ENCODE measurements around the gene GNE. TPM values are rescaled to one million over a fixed set of nuclear protein-coding genes. Genes with fewer than 3 reads are reported as not detected.
"Not testable (repeated sequence)": the region's sequence is repeated elsewhere in the genome, so short reads cannot be mapped to it uniquely, and the experiment has no call there.

Gene GNE
- total and polyA plus RNA-seq, 2 donors, result 5.3 to 6.0 TPM

GRCh38 chr9:36276781-36277181 is 18.5 kb upstream of the GNE start:
- H3K4me3 ChIP-seq (ENCODE audit: low read length in 2 of 2), result no peak overlapping the region
- WGBS, result 32% methylated on average over 7 of the region's 7 CpGs

GRCh38 chr9:36276254-36276653 is 18.0 kb upstream of the GNE start:
- 95% methylated on average over 1 of the region's 1 CpG for WGBS
- H3K27me3 ChIP-seq (ENCODE audit: control insufficient read depth in 2 of 2, insufficient read depth in 1 of 2, low read length in 1 of 2), result no peaks in the 10 kb centered on the region
- no peak overlapping the region for H3K4me3 ChIP-seq (ENCODE audit: low read length in 2 of 2)
- no peak overlapping the region for H3K27ac ChIP-seq (ENCODE audit: low read depth in 1 of 2, low read length in 1 of 2)
- no peaks in the 10 kb centered on the region for H3K4me1 ChIP-seq (ENCODE audit: control insufficient read depth in 2 of 2, insufficient read depth in 2 of 2, low read length in 2 of 2)
- DNase-seq (ENCODE audit: low read depth in 6 of 9, low spot score in 9 of 9), result no peak
- no peaks in the 10 kb centered on the region for H3K9me3 ChIP-seq (ENCODE audit: control insufficient read depth in 2 of 2, insufficient read depth in 1 of 2, low read length in 1 of 2)
- no peaks in the 10 kb centered on the region for H3K36me3 ChIP-seq (ENCODE audit: control insufficient read depth in 2 of 2, insufficient read depth in 2 of 2, low read length in 1 of 2)

More at GRCh38 chr9:36276781-36277181, 18.5 kb upstream of the GNE start:
- Histone ChIP-seq H3K36me3 (ENCODE audit: control insufficient read depth in 2 of 2, insufficient read depth in 2 of 2, low read length in 1 of 2) (no peaks in the 10 kb centered on the region), H3K27me3 (ENCODE audit: control insufficient read depth in 2 of 2, insufficient read depth in 1 of 2, low read length in 1 of 2) (no peaks in the 10 kb centered on the region), H3K4me1 (ENCODE audit: control insufficient read depth in 2 of 2, insufficient read depth in 2 of 2, low read length in 2 of 2) (no peaks in the 10 kb centered on the region), H3K27ac (ENCODE audit: low read depth in 1 of 2, low read length in 1 of 2) (no peak overlapping the region), H3K9me3 (ENCODE audit: control insufficient read depth in 2 of 2, insufficient read depth in 1 of 2, low read length in 1 of 2) (no peaks in the 10 kb centered on the region)
- DNase-seq (ENCODE audit: low read depth in 6 of 9, low spot score in 9 of 9), result no peak

DNA sequence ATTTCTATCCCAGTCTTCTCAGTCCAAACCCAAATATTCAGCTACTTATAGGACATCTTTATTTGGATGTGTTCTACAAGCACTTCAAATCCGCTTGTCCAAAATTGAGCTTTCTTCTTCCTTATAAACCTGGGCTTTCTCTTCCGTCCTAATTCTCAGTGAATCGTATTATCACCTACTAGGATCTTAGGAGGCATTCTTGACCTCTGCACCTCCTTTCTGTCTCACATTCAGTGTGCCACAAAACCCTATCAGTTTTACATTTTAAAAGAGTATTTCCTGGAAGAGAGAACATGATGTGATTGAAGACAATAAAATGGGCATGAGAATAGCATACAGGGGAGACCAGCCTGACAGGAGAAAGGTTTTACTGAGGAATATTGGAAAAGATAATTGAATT is 16.8 kb upstream of the GNE start:
- Histone ChIP-seq H3K36me3 (ENCODE audit: control insufficient read depth in 2 of 2, insufficient read depth in 2 of 2, low read length in 1 of 2) (no peaks in the 10 kb centered on the region), H3K9me3 (ENCODE audit: control insufficient read depth in 2 of 2, insufficient read depth in 1 of 2, low read length in 1 of 2) (no peaks in the 10 kb centered on the region), H3K27ac (ENCODE audit: low read depth in 1 of 2, low read length in 1 of 2) (no peak overlapping the region), H3K4me1 (ENCODE audit: control insufficient read depth in 2 of 2, insufficient read depth in 2 of 2, low read length in 2 of 2) (no peaks in the 10 kb centered on the region), H3K4me3 (ENCODE audit: low read length in 2 of 2) (no peak overlapping the region), H3K27me3 (ENCODE audit: control insufficient read depth in 2 of 2, insufficient read depth in 1 of 2, low read length in 1 of 2) (no peaks in the 10 kb centered on the region)
- DNase-seq (ENCODE audit: low read depth in 6 of 9, low spot score in 9 of 9), result no peak
- WGBS, result 98% methylated on average over 3 of the region's 3 CpGs

DNA sequence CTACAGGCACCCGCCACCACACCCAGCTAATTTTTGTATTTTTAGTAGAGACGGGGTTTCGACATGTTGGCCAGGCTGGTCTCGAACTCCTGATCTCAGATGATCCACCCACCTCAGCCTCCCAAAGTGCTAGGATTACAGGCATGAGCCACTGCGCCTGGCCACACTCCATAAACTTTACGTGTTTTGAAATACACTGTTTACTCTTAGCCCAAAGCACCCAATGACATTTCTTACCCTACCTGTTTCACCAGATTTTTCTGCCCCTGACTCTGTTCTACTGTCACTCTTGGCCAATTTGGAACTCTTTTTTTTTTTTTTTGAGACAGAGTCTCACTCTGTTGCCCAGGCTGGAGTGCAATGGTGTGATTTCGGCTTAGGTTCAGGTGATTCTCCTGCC is 15.1 kb upstream of the GNE start:
- not testable (repeated sequence) for DNase-seq (ENCODE audit: low read depth in 6 of 9, low spot score in 9 of 9); H3K36me3 ChIP-seq (ENCODE audit: control insufficient read depth in 2 of 2, insufficient read depth in 2 of 2, low read length in 1 of 2); H3K27ac ChIP-seq (ENCODE audit: low read depth in 1 of 2, low read length in 1 of 2); H3K4me1 ChIP-seq (ENCODE audit: control insufficient read depth in 2 of 2, insufficient read depth in 2 of 2, low read length in 2 of 2); H3K9me3 ChIP-seq (ENCODE audit: control insufficient read depth in 2 of 2, insufficient read depth in 1 of 2, low read length in 1 of 2); H3K4me3 ChIP-seq (ENCODE audit: low read length in 2 of 2); H3K27me3 ChIP-seq (ENCODE audit: control insufficient read depth in 2 of 2, insufficient read depth in 1 of 2, low read length in 1 of 2)
- WGBS, result 95% methylated on average over 7 of the region's 7 CpGs

DNA sequence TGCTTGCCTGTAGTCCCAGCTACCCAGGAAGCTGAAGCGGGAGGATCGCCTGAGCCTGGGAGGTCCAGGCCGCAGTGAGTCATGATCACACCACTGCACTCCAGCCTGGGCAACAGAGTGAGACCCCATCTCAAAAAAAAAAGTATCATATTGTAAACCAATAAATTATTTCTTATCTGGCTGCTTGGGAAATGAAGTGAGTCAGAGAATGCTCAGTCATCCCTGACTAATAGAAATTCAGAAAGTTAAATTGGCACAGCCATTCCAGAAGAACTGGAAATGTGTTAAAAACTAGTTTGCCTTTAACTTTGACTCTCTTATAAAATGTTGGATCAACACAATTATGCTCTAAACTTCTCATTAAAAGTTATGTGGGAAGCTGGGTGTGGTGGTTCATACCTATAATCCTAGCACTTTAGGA is 9.8 kb upstream of the GNE start:
- H3K27me3 ChIP-seq (ENCODE audit: control insufficient read depth in 2 of 2, insufficient read depth in 1 of 2, low read length in 1 of 2), result no peaks in the 10 kb centered on the region
- no peaks in the 10 kb centered on the region for H3K36me3 ChIP-seq (ENCODE audit: control insufficient read depth in 2 of 2, insufficient read depth in 2 of 2, low read length in 1 of 2)
- no peak overlapping the region for H3K4me3 ChIP-seq (ENCODE audit: low read length in 2 of 2)
- no peaks in the 10 kb centered on the region for H3K9me3 ChIP-seq (ENCODE audit: control insufficient read depth in 2 of 2, insufficient read depth in 1 of 2, low read length in 1 of 2)
- no peak for DNase-seq (ENCODE audit: low read depth in 6 of 9, low spot score in 9 of 9)
- no peaks in the 10 kb centered on the region for H3K4me1 ChIP-seq (ENCODE audit: control insufficient read depth in 2 of 2, insufficient read depth in 2 of 2, low read length in 2 of 2)
- WGBS, result 64% methylated on average over 3 of the region's 3 CpGs
- no peak overlapping the region for H3K27ac ChIP-seq (ENCODE audit: low read depth in 1 of 2, low read length in 1 of 2)

GRCh38 chr9:36264896-36265295 is 6.6 kb upstream of the GNE start:
- no peak overlapping the region for H3K4me3 ChIP-seq (ENCODE audit: low read length in 2 of 2)
- no peak overlapping the region for H3K27ac ChIP-seq (ENCODE audit: low read depth in 1 of 2, low read length in 1 of 2)
- no peaks in the 10 kb centered on the region for H3K27me3 ChIP-seq (ENCODE audit: control insufficient read depth in 2 of 2, insufficient read depth in 1 of 2, low read length in 1 of 2)
- no peaks in the 10 kb centered on the region for H3K36me3 ChIP-seq (ENCODE audit: control insufficient read depth in 2 of 2, insufficient read depth in 2 of 2, low read length in 1 of 2)
- no peak for DNase-seq (ENCODE audit: low read depth in 6 of 9, low spot score in 9 of 9)
- H3K9me3 ChIP-seq (ENCODE audit: control insufficient read depth in 2 of 2, insufficient read depth in 1 of 2, low read length in 1 of 2), result no peaks in the 10 kb centered on the region
- no peaks in the 10 kb centered on the region for H3K4me1 ChIP-seq (ENCODE audit: control insufficient read depth in 2 of 2, insufficient read depth in 2 of 2, low read length in 2 of 2)
- 97% methylated on average over 22 of the region's 22 CpGs for WGBS

- WGBS, result 95% methylated on average over 2 of the region's 2 CpGs
- Histone ChIP-seq H3K4me1 (ENCODE audit: control insufficient read depth in 2 of 2, insufficient read depth in 2 of 2, low read length in 2 of 2) (peaks cover 3% of the 10 kb centered on the region in 2 donors), H3K9me3 (ENCODE audit: control insufficient read depth in 2 of 2, insufficient read depth in 1 of 2, low read length in 1 of 2) (no peaks in the 10 kb centered on the region), H3K27ac (ENCODE audit: low read depth in 1 of 2, low read length in 1 of 2) (no peak overlapping the region), H3K27me3 (ENCODE audit: control insufficient read depth in 2 of 2, insufficient read depth in 1 of 2, low read length in 1 of 2) (no peaks in the 10 kb centered on the region), H3K4me3 (ENCODE audit: low read length in 2 of 2) (no peak overlapping the region), H3K36me3 (ENCODE audit: control insufficient read depth in 2 of 2, insufficient read depth in 2 of 2, low read length in 1 of 2) (no peaks in the 10 kb centered on the region)
- DNase-seq (ENCODE audit: low read depth in 6 of 9, low spot score in 9 of 9), result no peak
Measured at GRCh38 chr9:36263683-36264082, 5.4 kb upstream of the GNE start.

DNA sequence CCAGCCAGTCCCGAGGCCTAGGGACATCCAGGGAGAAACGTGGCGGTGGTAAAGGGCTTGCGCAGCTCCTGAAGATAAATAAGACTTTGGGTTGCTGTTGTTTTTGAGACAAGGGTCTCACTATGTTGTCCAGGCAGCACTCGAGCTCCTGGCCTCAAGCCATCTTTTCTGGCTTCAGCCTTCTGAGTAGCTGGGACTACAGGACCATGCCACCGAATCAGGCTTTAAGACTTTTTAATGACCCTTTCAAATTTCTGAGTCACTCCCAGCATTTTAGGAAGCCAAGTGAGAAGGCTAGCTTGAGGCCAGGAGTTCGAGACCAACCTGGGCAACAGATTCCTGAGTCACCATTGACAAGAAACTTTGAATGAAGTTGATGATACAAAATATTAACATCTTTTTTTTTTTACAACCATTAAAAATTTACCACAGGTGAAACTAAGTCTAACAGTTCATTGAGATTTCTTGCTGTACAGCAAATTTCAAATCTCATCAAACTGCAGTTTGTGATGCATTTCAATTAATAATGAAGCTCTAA is 817 bp upstream of the GNE start:
- Histone ChIP-seq H3K4me1 (ENCODE audit: control insufficient read depth in 2 of 2, insufficient read depth in 2 of 2, low read length in 2 of 2) (peaks cover 3 to 8% of the 10 kb centered on the region in 2 donors), H3K36me3 (ENCODE audit: control insufficient read depth in 2 of 2, insufficient read depth in 2 of 2, low read length in 1 of 2) (no peaks in the 10 kb centered on the region), H3K4me3 (ENCODE audit: low read length in 2 of 2) (peak overlapping the region; percentile 74 to 81), H3K27me3 (ENCODE audit: control insufficient read depth in 2 of 2, insufficient read depth in 1 of 2, low read length in 1 of 2) (no peaks in the 10 kb centered on the region), H3K9me3 (ENCODE audit: control insufficient read depth in 2 of 2, insufficient read depth in 1 of 2, low read length in 1 of 2) (no peaks in the 10 kb centered on the region), H3K27ac (ENCODE audit: low read depth in 1 of 2, low read length in 1 of 2) (no peak overlapping the region)
- DNase-seq (ENCODE audit: low read depth in 6 of 9, low spot score in 9 of 9), result peak in 1 of 9 donors; percentile 5
- WGBS, result 71% methylated on average over 7 of the region's 7 CpGs

DNA sequence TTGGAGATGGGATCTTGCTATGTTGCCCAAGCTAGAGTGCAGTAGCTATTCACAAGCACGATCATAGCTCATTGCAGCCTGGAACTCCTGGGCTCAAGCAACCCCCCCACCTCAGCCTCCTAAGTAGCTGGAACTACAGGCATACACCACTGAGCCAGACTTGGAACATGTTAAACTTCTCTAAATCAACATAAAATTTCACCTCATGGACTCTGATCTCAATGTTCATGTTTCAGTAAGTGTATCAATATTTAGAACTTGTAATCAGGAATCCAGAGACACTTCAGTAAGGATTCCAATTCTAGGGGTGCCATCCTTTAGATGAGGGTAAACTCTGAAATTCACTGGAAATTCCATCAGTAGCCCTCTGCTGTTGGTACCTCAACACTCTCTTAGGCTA is 6.8 kb downstream of the GNE start:
- DNase-seq (ENCODE audit: low read depth in 6 of 9, low spot score in 9 of 9), result no peak
- no peaks in the 10 kb centered on the region for H3K4me1 ChIP-seq (ENCODE audit: control insufficient read depth in 2 of 2, insufficient read depth in 2 of 2, low read length in 2 of 2)
- no peaks in the 10 kb centered on the region for H3K27me3 ChIP-seq (ENCODE audit: control insufficient read depth in 2 of 2, insufficient read depth in 1 of 2, low read length in 1 of 2)
- H3K36me3 ChIP-seq (ENCODE audit: control insufficient read depth in 2 of 2, insufficient read depth in 2 of 2, low read length in 1 of 2), result no peaks in the 10 kb centered on the region
- H3K4me3 ChIP-seq (ENCODE audit: low read length in 2 of 2), result no peak overlapping the region
- no peak overlapping the region for H3K27ac ChIP-seq (ENCODE audit: low read depth in 1 of 2, low read length in 1 of 2)
- WGBS, result 65% methylated on average over 1 of the region's 1 CpG
- no peaks in the 10 kb centered on the region for H3K9me3 ChIP-seq (ENCODE audit: control insufficient read depth in 2 of 2, insufficient read depth in 1 of 2, low read length in 1 of 2)

DNA sequence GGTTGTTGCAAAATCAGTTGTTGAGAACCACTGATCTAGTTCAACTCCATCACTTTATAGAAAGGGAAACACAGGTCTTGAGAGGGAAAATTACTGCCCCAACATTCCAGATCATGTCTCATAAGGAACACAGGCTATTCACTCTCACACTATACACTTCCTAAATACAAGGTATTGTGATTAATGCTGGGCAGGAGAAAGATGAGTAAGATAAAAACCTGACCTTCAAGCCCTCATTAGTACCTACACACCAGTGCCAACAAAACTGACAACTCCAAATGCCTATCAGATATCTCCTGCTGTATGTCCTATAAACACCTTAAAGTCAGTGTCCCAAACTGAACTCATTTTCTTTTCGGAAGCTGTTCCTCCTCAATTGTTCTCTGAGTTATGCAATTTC is 8.2 kb downstream of the GNE start:
- no peak overlapping the region for H3K4me3 ChIP-seq (ENCODE audit: low read length in 2 of 2)
- no peaks in the 10 kb centered on the region for H3K9me3 ChIP-seq (ENCODE audit: control insufficient read depth in 2 of 2, insufficient read depth in 1 of 2, low read length in 1 of 2)
- H3K27me3 ChIP-seq (ENCODE audit: control insufficient read depth in 2 of 2, insufficient read depth in 1 of 2, low read length in 1 of 2), result no peaks in the 10 kb centered on the region
- no peak for DNase-seq (ENCODE audit: low read depth in 6 of 9, low spot score in 9 of 9)
- 93% methylated on average over 1 of the region's 1 CpG for WGBS
- peaks cover 5 to 6% of the 10 kb centered on the region in 2 donors for H3K36me3 ChIP-seq (ENCODE audit: control insufficient read depth in 2 of 2, insufficient read depth in 2 of 2, low read length in 1 of 2)
- H3K4me1 ChIP-seq (ENCODE audit: control insufficient read depth in 2 of 2, insufficient read depth in 2 of 2, low read length in 2 of 2), result no peaks in the 10 kb centered on the region
- no peak overlapping the region for H3K27ac ChIP-seq (ENCODE audit: low read depth in 1 of 2, low read length in 1 of 2)
